Fibroblast of gingiva (primary cell): ENCODE results near the gene XCR1.
A peak's percentile ranks its signal among the peaks of the same experiment; 100 is the strongest.

ENCODE experiments used
- DNase-seq: peaks from one replicate; pipeline ENCODE4 v3.0.0-alpha.2; 2011; ENCODE audit warnings: low read depth

Gene XCR1

GRCh38 chr3:45984331-45985312, 42.7 kb downstream of the XCR1 start:
- DNase-seq: peak; percentile 97

- DNase-seq: peak; percentile 38
Observed at GRCh38 chr3:45983770-45984169, 43.5 kb downstream of the XCR1 start.

- peak; percentile 34 for DNase-seq
Observed at GRCh38 chr3:45981346-45982074, 45.8 kb downstream of the XCR1 start.

DNA sequence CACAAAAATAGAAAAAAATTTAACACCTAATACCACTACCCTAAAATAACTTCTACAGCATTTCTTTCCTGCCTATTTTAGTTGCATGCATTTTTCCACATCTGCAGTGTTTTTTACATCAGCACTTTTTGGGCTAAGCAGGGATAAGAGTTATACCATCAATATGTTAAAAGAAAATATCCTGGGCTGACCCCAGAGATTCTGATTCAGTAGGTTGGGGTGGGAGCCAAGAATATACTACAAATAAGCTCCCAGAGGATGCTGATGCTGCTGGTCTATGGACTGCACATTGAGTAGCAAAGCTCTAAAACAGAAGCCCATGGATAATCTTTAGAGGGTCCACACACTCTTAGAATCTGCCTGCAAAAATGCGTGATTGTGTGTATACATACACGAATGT, 46.5 kb downstream of the XCR1 start:
- DNase-seq: no peak

DNA sequence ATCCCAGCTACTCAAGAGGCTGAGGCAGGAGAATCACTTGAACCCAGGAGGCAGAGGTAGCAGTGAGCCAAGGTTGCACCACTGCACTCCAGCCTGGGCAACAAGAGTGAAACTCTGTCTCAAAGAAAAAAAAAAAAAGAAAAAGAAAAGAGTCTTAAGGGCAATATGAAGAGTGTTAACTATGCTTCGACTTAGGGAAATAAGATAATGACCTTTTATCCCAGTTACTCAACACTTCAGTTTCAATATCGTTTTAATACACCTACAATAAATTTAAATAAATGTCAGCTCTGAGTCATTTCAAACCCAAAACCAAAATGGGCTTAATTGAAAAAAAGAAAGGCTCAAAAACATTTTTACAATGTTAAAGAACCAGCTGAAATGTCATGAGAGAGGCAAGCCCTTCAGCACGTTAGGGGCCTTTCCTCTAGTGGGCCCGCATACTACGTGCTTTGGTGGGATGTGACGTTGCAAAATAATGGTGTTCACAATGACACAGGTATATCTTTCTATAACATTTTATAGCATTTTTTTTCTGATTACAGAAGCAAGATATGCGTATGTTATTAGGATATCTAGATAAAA, 47.0 kb downstream of the XCR1 start:
- DNase-seq: no peak

DNA sequence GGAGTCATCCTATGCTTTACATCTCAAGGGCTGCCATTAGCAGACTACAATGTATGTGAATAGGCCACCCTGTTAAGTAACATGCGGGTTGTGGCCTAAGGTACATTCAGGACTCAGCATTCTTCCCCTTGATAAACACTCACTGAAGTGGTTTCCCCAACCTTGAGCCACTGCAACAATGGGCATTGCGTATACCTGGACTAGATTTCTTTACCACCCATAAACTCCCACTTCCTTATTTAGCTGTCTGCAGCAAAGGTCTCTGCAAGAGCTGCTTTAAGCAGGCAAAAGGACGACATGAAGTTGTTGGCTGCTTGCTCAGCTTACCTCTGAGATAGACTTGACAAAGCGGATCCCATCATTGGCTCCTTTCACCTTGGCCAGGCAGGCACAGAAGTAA, 47.9 kb downstream of the XCR1 start:
- no peak for DNase-seq

- no peak for DNase-seq
Observed at GRCh38 chr3:45978006-45978761, 49.1 kb downstream of the XCR1 start.

- no peak for DNase-seq
Observed at GRCh38 chr3:45976191-45977091, 50.8 kb downstream of the XCR1 start.

DNA sequence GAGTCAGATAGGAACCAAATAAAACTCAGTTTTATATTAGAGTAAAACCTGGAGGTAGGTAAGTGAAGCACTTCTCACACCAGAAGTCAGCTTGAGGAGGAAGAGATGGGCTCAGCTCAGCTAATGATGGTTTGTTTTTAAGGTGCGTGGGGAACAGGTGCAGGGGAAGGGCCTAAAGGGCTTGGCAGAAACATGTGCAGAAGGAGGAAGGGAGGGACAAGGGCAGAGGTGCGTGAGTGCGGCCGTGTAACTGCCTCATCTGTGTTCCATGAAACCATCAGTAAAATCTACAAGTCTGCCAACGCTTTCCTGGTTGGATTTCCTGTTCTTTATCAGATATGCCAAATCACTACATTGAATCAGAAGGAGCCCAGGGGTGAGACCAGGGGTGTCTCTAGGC, 51.6 kb downstream of the XCR1 start:
- no peak for DNase-seq

DNA sequence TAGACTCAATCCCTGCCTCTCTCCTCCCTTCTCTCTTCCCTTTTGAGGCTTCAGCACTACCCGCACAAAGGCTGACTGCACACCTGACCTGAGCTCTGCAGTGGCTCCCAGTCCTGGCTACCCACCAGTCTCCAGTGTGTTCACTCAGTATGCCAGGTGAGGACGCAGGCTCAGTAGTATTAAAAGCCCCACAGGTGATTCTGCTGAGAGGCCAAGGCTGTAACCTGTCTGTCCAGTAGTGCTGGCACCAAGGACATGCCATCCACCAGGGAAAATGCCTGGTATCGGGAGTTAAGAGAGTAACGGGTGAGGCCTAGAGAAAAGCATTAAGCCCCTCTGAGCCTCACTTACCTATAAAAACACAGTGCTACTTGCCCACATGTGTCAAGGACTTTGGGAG, 52.6 kb downstream of the XCR1 start:
- DNase-seq: no peak

DNA sequence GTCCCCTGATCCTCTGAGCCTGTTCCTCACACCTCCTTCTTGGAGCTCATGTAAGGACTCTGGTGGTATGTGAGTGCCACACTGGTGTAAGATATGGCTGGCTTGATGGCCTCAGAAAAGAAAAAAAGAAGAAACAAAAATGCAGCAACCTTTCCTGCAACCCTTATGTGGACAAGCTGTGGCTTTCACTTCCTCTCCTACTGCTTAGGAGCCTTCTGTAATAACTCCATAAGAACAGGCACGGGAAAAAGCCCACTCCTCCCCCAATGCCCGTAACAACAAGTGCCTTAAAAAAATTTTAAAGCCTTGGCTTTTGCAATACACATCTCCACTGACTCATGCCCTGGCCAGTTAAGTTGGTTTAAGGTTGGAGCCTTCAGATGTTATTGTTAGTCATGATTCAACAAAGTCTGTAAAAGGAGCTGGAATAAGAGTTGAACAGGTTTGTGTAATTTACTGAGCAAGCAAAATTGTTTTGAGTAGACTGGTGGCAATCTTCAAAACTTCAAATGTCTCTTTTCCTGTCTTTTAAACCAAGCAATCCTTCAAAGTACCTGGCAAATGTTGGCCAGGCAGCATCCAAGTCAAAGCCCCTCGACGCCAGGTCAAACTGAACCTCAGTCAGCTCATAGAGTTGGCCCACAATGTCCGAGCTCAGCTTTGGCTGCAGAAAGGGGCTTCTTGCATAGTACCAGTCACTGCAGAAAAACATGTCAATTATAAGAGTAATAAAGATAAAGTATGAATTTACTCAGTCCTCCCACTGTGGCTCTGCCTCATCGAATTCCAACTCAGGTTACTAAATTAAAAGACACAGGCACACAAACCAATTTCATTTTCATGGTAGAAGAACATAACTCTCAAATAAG, 54.5 kb downstream of the XCR1 start:
- DNase-seq: peak; percentile 82

- no peak for DNase-seq
Observed at GRCh38 chr3:45969953-45970352, 57.3 kb downstream of the XCR1 start.

DNA sequence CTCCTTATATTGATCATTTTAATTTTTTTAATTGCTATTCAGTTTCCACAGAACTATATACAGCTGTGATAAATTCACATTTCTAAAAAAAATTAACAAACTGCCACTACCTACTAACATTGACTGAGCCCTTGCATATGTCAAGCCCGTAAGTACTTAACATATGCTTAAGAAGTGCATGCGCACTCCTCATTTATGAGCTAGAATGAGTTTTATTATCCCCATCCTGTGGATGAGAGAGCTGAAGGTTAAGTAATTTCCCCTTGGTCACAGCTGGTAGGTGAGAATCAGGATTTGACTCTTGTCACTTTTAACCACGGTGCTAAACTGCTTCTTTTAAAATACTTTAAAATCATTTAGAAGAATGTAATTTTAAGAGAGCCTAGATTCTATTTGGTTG, 58.2 kb downstream of the XCR1 start:
- no peak for DNase-seq

DNA sequence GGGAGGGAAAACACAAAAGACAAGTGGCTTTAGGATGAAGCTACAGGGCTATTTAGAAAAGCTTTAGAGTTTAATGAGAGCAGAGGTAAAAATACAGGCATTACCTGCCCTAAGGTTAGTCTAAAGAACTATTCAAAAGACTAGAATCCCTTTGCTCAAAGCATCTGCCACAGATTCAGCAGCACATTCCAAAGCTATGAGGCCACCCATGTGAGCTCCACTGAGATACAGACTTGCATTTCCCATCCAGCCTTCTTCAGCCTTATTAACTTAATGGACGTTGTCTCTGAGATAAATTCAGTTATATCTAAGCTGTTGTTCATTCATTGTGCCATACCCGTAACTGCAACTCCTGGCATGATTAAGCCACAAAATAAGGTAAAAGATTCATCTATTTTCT, 58.6 kb downstream of the XCR1 start:
- DNase-seq: peak; percentile 44

DNA sequence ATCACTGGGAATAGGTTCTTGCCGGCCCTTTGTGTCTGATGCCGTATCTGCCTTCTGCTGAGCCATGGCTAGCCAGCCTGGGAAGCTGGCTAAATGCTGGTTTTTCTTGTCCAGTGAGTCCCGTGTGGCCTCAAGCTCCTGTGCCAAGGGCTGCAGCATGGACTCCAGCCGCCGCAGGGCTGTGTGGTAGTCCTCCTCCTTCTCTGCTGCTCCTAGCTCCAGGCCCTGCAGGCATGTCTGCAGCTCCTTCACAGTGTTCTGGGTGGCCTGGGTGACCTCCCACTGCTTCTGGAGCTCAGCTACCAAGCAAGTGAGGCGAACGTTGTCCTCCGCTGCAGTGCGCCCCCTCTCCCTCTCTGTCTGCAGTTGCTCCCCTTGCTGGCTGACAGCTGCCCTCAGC, 59.1 kb downstream of the XCR1 start:
- DNase-seq: no peak

GRCh38 chr3:45967724-45968123, 59.6 kb downstream of the XCR1 start:
- DNase-seq: no peak
